Globus pallidus (tissue), 1 donor: ENCODE data around the gene MRTFA.
"Not testable (repeated sequence)": the region's sequence is repeated elsewhere in the genome, so short reads cannot be mapped to it uniquely, and the experiment has no call there.

Experiments
- DNase-seq: peaks from one replicate; pipeline ENCODE4 v3.0.0-alpha.2; 2015; ENCODE audit warnings: low spot score

Gene MRTFA

DNA sequence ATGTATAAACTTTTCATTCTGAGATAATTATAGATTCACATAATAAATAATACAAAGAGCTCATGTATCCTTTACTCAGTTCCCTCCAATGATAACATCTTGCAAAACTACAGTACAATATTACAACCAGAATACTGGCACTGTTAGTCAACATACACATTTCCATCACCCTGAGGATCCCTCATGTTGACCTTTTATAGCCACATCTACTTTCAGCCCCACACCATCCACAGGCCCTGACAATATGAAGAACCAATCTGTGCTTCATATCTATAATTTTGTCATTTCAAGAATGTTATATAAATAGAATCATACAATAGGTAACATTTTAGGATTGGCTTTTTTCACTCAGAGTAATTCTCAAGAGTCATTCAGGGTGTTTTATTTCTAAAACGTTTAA, 115.5 kb downstream of the MRTFA start:
- DNase-seq: no peak

DNA sequence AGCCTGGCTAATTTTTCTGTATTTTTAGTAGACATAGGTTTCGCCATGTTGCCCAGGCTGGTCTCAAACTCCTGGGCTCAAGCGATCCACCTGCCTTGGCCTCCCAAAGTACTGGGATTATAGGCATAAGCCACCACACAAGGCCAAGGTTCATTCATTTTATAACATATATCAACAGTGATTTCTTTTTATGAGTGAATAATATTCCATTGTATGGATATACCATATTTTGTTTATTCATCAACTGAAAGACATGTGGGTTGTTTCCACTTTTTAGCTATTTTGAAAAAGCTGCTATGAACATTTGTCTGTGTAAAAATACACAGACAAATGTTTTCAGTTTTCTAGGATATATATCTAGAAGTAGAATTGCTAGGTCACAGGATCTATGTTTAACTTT, 116.0 kb downstream of the MRTFA start:
- DNase-seq: no peak

DNA sequence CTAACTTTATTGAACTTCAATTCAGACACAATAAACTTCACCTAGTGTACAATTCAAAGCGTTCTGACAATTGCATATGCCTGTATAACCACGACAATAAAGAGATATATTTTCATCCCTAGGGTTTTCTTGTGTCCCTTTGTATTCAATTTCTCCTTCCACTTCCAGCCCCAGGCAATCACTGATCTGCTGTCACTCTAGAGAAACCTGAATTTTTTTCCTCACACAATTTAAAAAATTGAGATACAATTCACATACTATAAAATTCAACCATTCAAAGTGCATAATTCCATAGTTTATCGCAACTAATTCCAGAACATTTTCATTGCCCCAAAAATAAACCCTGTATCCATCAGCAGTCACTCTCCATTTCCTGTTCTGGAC, 116.6 kb downstream of the MRTFA start:
- no peak for DNase-seq

DNA sequence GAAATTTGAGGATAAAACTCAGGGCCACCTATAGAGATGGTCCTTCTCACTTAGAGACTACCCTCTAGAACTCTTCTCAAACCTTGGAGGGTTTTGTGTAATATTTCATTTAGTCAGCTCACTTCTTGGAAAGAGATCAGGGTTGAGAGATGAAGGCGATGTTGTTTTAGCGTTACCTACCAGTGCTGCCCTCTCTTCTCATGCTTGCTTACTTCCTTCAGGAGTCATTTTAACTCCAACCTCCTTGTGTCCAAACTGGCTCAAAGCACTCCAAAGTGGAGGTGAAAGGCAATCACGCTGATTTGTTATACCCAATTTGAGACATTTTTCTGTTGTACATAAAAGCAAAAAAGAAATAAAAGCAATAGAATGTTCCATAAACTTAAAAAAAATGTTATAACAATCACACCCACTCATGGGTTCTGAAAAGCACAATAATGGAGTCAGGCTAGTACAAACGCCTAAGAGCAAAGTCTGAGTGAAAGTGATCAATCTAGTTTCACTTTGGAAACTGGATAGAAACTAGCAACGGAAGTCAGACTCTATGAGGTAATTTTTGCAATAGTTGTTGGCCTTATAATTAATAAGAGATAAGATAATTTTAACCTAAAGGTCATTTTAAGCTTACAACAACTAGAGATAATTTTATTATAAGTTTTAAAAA, 117.1 kb downstream of the MRTFA start:
- DNase-seq: no peak

DNA sequence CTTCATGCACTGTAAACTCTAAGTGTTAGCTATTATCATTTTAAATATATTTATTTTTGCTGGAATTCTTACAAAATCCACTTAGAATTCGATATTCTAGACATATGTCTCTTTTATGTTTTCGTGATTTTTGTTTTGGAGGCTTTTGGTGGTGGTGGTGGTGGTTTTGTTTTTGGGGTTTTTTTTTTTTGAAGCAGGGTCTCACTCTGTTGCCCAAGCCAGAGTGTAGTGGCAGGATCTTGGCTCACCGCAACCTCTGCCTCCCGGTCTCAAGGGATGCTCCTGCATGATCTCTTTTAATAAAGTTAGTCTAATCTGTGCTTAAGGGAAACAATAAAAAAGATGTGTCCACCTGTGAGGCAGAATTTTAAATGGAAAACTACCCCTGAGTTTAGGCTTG, 117.7 kb downstream of the MRTFA start:
- DNase-seq: no peak

DNA sequence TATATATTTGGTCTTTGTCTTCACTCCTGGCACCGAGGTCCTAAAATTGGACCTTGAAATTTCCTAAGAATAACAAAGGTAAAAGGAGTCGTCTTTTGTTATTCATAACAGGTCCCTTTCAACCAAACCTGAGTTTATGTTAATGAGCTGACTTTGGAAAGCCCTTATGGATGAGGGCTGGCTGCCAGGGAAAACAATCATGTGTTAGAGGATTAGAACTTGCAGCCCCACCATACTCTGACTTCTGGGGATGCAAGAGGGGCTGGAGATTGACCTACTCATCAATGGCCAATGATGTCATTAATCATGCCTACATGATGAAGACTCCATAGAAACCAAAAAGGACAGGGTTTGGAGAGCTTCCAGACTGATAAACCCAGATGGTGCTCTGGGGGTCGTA, 118.9 kb downstream of the MRTFA start:
- no peak for DNase-seq

DNA sequence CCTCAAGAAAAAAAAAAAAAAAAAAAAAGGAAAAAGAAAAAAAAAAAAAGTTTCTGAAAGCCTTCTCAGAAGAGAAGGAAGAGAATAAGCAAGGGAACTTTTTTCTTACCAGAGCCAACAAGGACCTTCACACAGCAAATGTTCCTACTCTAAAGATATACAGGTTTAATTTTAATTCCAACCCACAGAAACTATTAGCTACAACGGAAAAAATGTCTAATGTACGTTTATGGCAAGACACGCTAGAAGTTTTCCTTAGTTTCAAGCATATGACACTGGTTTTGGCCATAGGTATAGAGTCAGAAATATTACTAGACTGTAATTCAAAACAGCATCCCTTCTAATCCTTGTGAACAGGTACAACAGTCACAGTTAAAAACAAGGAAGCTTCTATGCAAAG, 120.1 kb downstream of the MRTFA start:
- no peak for DNase-seq

DNA sequence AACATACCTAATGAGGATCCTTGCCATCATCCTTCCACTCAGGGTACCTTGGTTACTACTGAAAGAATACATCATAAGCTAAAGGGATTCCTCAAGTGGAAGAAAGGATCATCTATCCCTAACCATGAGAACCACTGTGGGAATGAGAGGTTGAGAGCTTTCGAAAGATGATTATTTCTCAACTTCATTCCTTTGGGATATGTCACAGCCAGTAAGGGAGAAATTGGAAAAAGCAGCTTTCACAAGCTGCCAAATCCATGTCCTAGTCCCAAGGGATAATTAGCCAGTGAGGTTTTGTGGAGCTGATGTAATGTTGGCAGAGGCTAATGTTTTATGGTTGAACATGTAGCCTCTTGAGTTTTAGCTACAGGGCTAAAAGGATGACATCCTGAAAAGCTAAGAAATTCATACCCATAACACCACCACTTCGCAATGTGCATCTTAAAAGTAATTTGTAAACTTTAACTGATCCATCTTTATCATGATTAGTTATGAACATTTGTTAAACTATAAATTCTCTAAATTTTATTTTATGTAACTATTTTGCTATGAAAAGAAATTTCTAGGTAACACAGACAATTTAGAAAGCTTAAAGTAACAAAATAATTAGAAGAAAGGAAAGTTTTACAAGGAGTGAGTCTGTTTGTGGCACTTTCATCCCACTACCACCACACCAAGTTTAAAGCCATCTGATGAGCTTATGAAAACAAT, 123.9 kb downstream of the MRTFA start:
- peak; percentile 23 for DNase-seq

DNA sequence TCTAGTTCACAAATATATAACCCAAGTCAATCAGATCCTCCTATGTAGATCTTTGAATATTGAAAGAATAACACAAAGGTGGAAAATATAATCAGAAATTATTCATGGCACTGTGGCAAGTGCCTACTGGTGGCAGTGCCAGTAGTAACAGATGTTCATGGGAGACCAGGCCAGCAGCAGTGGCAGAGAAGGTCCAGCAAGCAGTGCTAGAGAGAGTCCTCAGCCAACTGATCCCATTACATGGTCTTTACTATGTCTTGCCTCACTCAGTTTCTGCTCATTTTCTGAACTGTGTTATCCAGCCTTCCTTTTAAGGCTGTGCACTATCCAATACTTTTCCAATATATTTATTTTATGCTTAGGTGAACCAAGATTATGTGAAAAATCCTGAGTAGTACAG, 124.9 kb downstream of the MRTFA start:
- DNase-seq: peak; percentile 49

DNA sequence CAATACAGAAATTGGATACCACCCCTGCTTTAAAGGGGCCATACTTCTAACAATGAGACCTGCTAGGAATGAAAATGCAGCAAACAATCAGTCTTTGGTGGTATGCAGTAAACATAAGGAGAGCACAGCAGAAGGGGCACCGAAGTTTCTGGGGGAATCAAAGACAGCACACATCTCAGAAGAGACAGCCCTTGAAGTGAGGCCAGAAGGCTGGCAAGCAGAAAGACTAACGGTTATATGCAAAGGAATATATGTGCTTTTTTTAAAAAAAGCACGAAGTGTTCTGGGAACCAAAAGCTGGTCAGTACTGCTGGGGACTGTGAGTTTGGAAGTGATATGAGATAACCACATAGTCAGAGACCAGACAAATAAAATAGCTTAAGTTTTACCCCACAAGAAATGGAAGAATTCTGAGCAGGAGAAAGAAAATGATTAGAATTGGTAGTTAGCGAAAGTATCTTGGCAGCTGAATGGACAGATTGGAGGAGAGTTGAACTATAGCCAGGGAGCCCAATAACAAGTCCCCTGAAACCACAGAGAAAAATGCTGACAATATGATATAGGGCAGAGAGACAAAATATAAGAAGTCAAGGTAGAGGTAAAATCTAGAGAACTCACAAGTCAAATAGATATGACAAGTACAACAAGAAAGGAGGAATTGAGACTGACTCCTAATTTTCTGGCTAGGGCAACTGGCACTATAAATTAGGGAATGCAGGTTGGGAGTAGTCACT, 125.7 kb downstream of the MRTFA start:
- DNase-seq: no peak

DNA sequence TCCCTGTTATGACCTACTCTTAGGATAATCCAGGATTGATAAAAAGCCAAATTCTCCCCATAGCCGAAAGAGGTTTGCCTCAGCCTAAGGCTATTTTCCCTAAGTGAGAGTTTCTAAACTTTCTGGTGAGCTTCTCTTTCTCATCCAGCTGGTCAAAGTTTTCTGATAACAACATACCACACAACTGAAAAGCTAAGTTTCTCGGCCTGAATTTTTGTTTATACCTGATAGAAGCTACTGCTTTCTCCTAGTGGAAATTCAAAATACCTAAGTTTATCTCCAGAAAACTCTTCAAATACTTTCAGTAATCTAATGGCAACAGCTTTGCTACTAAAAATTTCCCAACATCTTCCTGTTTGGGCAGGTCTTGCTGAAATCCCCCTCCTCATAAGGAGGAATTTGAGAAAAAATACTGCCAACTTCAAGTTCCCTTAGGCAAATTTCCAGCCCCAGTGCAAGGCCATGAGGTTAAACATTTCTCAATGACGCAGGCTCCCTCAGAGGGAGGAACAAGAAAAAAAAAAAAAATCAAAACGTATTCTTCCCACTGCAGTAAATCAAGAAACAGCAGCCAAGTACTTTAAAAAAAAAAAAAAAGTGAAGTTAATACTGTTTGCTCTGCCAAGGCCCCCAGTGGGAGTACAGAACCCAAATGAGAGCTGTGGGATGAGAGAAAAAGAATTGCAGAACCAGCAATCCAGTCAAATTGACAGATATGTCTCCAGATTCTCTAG, 127.0 kb downstream of the MRTFA start:
- DNase-seq: peak; percentile 64

DNA sequence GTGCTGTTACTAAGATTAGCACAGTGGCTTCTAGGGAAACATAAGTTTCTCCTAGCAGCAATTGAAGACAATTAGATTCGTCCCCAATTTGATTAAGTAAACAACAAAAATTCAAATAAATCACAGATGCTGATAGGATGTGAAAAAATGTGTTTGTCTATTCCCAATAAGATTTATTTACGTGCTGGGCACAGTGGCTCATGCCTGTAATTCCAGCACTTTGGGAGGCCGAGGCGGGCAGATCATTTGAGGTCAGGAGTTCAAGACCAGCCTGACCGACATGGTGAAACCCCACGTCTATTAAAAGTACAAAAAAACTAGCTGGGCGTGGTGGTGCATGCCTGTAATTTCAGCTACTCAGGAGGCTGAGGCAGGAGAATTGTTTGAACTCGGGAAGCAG, 128.5 kb downstream of the MRTFA start:
- not testable (repeated sequence) for DNase-seq

DNA sequence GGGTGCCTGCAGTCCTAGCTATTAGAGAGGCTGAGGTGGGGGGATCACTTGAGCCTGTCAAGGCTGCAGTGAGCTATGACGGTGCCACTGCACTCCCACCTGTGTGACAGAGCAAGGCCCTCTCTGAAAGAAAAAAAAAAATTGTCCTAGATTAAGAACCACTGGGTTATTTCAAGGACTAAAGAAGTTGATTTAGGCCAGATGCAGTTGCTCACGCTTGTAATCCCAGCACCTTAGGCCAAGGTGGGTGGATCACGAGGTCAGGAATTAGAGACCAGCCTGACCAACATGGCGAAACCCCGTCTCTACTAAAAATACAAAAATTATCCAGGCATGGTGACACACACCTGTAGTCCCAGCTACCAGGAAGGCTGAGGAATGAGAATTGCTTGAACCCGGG, 129.0 kb downstream of the MRTFA start:
- no peak for DNase-seq

DNA sequence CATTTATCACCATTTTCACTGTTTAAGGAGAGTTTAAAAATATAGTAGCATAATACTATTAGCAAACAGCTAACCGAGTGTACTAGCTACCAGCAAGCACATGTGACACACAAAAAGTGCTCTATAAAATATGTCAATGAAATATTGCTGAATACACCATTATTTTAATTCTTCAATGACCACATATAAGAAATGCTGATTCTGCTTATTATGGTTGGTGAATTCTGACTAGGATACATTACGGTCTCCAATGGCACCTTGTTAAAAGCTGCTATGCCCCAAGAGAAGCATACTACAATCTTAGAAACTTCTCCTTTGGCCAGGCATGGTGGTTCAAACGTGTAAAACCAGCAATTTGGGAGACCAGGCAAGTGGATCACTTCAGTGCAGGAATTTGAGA, 129.8 kb downstream of the MRTFA start:
- DNase-seq: no peak

DNA sequence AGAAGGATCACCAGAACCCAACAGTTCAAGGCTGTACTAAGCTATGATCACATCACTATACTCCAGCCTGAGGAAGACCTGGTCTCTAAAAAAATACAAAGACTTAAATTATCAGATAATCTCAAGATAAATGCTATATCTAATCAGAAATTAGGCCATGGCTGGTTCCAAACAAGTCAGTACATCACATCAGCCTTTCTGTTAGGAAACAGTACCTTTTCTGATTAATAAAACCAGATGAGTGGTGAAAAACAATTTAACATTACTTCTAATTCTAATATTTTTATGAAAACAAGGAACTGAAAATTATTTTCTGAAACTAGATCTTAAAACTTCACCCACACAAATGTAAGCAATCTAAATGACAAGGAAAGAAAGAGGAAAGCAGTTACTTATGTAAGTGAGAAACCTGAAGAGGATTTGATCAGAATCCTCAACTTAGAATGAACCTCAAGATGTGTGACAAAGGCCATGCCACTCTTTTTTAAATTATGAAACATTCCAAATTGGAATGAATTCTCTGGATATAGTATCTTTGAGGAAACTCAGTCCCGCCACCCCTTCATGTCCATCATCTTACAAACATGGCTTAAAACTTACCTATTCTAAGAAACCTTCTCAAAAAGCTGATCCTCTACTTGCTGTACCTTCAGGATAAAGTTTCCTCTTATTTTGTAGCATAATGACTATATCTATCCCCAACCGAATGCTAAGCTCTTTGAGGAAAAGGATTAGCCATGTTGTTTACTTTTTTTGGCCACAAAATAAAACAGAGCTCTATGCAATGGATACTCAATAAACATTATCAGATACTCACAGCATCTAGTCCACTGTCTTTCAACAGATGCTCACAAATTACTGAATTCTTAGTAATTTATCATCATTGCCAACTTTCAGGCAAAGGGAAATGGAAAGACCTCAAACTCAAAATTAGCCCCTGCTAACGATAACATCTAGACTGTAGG, 132.0 kb downstream of the MRTFA start:
- no peak for DNase-seq

DNA sequence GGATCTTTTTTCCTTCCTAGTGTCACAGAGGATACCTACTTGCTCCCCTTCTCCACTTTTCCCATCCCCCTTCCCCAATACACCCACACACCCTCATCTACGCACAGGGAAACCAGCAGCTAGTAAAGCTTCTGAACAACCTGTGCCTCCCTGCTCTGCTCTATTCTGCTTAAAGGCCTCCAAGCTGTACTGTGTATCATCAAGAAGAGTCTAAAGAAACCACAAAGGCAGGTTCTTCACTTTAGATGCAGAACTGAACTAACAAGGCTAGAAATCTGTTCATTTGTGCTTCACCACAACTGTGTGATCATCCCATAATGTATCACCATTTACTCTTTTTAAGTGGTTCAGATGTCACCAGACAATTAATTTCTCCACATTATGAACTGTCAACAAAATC, 133.6 kb downstream of the MRTFA start:
- no peak for DNase-seq

DNA sequence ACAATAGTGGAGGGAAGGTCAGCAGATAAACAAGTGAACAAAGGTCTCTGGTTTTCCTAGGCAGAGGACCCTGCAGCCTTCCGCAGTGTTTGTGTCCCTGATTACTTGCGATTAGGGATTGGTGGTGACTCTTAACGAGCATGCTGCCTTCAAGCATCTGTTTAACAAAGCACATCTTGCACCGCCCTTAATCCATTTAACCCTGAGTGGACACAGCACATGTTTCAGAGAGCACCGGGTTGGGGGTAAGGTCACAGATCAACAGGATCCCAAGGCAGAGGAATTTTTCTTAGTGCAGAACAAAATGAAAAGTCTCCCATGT, 136.1 kb downstream of the MRTFA start:
- not testable (repeated sequence) for DNase-seq

DNA sequence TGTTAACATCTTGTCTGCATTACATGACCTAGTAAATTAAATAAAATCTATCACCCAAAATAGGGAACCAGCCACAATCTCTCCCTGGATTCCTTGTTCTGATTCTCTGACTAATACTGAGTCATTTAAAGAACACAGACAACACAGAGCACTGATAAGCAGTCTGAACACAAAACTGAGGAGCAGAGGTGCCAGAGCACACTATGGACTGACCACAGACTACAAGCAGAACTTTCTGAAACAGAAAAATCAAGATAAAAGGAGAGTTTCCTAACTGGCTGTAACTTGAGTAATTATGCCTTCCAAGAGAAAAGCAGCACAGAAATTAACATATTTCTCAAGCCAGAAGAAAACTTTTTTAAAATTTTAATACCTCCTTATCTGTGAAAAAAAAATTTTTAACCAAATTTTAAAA, 137.3 kb downstream of the MRTFA start:
- DNase-seq: no peak

DNA sequence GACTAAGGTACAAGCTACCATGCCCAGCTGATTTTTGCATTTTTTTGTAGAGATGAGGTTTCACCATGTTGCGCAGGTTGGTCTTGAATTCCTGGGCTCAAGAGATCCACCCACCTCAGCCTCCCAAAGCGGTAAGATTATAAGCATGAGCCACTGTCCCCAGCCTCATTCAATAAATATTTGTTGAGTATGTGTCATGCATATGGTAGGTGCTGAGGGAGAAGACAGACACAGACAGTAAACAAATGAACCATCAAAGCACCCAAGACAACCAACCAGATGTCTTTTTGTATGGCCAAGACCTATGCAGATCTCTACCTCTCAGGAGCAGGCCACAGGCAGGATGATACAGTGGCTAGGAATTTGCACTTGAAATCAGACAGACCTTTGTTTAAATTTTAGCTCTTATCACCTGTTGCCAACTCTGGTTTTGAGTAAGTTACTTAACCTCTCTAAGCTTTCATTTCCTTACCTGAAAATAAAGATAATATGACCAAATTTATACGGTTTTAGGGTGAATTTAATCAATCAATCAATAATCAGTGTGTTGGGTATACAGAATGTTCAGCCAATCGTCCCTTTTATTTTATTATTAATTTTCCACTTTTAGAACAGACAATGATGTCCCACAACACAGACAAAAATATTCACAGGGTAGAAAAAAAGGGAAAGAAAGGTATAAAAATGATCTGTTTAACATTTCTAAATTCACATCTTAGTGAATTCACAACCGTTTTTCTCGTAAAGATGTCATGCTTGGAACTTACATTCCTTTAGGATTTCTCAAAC, 137.9 kb downstream of the MRTFA start:
- DNase-seq: no peak

DNA sequence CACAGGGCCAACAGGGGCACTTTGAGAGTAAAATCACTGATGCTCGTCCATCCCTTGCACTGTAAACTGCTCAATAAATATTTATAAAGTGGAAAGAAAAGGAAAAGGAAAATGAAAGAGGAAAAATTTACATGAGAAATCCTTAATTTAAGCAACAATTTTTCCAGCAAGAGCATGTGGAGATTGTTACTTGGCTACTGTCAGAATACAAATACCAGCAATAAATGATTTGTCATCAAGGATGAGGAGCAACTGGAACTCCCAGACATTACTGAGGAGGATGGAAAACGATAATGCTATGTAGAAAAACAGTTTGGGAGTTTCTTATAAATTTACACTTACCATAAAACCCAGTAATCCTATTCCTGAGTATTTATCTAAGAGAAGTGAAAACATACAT, 143.1 kb downstream of the MRTFA start:
- no peak for DNase-seq
